NCI-H146 treated with DMSO at 0.1 percent for 48 hours (cell line): Measurements from ENCODE around the gene NMRK2.
"Not testable (repeated sequence)": the region's sequence is repeated elsewhere in the genome, so short reads cannot be mapped to it uniquely, and the experiment has no call there.

Experiments used
- DNase-seq: peaks from one replicate; lab custom pipeline; 2025; ENCODE audit not compliant: unreplicated experiment; lab: John Stamatoyannopoulos, UW

Gene NMRK2

DNA sequence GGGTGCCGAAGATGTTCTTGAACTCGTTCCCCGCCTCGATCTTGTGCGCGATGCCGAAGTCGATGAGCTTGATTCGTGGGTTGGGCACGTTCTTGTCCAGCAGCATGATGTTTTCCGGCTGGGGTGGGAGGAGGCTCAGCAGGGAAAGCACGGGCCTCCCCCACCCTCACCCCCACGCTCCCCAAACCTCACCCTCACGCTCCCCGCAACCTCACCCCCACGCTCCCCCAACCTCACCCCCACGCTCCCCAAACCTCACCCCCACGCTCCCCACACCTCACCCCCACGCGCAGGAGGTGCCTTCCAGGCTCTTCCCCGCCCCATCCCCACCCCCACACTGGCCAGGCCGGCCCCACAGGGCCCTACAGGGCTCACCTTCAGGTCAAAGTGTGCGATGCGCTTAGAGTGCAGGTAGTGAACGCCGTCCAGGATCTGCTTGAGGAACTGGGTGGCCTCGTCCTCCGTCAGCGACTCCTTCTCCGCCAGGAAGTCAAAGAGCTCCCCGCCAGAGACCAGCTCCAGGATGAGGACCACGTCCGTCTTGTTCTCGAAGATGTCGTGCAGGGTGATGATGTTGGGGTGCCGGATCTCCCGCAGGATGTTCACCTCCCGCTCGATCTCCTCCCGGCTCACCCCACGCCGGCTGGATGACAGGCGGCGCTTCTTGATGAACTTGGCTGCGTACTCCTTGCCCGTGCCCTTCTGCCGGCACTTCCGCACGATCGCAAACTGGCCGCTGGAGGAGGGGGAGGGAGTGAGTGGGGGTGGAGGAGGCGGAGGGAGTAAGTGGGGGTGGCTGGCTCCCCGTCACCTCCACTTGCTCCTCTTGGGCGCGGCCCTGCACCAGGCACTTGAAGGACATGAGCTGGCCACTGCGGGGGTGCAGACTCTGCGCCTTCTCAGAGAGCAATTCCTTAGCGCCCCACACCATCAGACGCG is 31.7 kb downstream of the NMRK2 start:
- no peak for DNase-seq

- no peak for DNase-seq
These were observed 33.5 kb downstream of the NMRK2 start for GRCh38 chr19:3966051-3967017.

GRCh38 chr19:3967983-3968382 is 35.1 kb downstream of the NMRK2 start:
- not testable (repeated sequence) for DNase-seq

- DNase-seq: no peak
These were observed 35.9 kb downstream of the NMRK2 start for GRCh38 chr19:3968556-3969434.

DNA sequence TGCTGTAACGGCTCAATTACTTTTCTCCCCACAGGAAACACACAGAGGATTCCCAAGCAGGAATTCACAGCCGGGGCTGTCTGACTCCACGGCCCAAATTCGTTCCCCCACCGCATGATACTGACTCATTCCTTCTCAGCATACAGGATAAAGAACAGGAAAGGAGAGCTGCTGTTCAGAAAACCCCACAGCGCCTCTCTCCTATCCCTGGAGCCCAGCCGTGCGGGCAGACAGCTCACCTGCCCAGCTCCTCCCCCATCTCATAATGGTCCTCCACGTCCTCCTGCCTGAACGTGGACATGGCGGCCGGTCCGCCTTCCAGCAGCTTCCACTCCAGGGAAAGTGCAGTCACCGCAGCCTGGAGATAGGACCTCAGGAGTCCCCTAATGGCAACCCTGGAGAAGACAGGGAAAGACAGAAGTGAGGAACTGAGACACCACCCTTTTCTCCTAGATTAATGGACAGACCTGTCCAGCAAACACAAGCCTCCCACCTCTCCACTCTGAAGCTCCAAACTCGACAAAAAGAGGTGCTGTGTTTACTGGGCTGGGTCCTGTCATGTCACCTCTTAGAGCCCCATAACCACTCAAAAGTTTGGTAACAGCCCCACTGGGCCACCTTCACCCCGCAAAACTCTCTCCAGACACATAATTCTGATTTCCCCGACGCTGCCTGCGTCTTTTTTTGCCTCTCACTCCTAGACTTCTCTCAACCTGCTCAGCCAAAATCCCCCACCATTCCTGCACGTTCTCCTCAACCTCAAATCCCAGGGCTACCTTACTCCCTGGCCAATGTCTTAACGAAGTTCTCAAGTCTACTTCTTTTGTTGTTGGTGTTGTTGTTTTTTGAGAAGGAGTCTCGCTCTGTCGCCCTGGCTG is 36.8 kb downstream of the NMRK2 start:
- DNase-seq: no peak

DNA sequence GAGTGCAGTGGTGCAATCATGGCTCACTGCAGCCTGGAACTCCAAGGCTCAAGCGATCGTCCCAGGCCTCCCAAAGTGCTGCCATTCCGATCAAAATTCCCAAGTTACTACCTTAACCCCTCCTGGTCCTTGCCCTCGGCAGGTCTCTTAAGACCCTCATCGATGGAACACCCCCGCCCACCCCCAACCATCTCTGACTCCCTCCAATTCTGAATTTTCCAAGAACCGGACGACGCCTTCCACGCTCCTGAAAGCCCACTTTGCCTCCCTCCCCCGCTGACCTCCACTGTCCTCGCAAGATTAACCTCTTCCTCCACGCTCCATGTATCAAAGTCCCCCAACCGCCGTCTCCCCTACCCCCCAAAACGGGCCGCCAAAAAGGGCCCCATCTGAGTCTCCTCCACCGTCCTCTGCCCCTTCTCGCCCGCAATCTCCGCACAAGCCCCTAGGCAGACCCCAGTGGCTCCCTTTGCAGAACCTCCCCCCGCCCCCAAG is 37.5 kb downstream of the NMRK2 start:
- DNase-seq: no peak

DNA sequence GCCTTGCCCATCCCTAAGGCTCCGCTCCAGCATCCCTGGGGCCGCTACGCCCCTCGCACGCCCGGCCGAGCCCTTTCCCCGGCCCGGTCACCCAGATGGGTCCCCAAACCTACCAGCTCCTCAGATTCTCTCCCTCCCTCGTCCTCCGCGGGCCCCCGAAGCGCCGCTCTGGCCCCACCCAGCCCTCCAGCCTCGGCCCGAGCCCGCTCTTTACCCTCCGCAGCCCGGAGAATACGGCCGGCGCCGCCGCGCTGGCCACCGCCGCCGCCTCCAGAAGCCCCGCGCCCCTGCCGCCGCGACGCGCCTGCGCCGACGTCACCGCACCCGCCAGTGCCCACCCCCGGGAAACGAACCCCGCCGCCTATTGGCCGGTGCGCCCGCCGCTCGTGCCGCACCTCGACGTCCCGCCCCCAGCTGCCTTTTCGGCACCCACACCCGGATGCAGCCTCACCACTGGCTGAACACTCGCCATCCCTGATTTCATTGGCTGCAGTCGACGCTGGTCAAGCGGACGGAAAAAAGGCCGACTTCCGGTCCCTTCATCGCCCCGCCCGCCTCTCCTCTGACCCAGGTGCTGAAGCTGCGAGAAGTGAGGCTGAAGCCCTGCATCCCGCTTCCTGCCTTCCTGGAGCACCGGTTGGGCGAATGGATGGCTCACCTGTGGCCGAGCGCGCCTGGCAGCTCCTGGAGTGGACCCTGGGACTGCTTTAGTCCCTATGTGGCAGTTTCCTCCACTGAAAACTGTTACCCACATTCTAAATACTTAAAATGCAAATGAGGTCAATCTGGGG is 38.1 kb downstream of the NMRK2 start, which contains the start of gene DAPK3:
DAPK3 (minus strand) TSS at position 292 of the 791 bp plus-strand sequence. CDS start 1,364 bp downstream, outside the sequence.
- DNase-seq: peak; percentile 91

DNA sequence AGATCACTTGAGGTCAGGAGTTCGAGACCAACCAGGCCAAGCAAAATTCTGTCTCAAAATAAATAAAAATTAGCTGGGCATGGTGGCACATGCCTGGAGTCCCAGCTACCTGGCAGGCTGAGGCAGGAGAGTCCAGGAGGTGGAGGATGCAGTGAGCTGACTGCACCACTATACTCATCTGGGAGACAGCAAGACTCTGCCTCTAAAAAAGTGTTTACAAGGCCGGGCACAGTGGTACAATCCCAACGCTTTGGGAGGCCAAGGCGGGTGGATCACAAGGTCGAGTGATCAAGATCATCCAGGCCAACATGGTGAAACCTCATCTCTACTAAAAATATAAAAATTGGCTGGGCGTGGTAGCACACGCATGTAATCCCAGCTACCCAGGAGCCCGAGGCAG is 42.3 kb downstream of the NMRK2 start:
- DNase-seq: no peak

DNA sequence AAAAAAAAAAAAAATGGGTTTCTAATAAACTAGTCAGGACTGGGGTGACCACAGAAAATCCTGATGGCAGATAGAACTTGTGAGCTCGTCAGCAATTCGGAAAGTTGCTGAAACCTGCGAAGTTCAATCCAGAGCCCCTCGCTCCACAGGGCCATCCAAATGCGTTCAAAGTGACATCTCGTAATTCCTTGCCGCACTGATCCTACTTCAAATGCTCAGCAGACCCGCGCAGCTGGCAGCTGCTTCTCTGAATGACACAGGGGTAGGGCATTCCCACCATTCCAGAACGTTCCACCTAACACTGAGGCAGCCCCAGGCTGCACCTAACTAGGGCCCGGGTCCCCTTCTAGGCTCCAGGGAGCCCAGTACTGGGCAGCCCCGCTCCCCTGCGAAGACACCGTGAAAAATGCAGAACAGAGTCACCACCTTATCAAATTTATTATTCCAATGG is 42.8 kb downstream of the NMRK2 start:
- DNase-seq: no peak

GRCh38 chr19:3976495-3977241 is 43.8 kb downstream of the NMRK2 start:
- no peak for DNase-seq

- DNase-seq: no peak
These were observed 44.6 kb downstream of the NMRK2 start for GRCh38 chr19:3977242-3978143.

GRCh38 chr19:3978145-3978544 is 45.3 kb downstream of the NMRK2 start:
- DNase-seq: no peak

GRCh38 chr19:3979289-3979673 is 46.4 kb downstream of the NMRK2 start:
- DNase-seq: no peak

DNA sequence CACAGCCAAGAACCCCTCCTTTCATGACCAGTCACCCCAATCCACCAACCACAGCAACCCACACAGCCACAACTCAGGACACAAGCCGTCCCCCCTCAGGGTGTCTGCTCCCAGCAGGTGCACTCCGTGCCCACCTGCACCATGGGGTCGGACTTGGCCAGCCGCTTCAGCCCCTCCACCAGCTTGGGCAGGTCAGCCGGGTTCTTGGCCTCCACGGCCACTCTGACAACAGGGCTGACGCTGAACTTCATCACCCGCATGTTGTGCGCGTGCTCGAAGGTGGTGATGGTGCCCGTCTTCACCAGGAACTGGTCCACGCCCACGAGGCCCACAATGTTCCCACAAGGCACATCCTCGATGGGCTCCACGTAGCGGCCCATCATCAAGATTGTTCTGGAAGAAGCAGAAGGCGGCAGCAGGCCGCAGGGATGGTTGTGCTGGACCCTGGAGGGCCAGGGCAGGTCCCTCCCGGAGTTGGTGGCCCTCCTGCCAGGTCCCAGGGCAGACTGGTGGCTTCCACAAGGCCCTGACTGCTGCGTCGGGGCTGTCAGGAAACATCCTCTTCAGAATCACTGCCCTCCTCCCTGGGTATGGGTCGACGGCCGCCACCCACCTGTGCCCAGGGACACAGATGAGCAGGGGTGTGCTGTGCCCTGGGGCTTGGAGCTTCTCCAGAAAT is 46.9 kb downstream of the NMRK2 start:
- DNase-seq: no peak

GRCh38 chr19:3980353-3981251 is 47.7 kb downstream of the NMRK2 start:
- DNase-seq: no peak
